ENCODE data around the gene ELMO1.

DNA sequence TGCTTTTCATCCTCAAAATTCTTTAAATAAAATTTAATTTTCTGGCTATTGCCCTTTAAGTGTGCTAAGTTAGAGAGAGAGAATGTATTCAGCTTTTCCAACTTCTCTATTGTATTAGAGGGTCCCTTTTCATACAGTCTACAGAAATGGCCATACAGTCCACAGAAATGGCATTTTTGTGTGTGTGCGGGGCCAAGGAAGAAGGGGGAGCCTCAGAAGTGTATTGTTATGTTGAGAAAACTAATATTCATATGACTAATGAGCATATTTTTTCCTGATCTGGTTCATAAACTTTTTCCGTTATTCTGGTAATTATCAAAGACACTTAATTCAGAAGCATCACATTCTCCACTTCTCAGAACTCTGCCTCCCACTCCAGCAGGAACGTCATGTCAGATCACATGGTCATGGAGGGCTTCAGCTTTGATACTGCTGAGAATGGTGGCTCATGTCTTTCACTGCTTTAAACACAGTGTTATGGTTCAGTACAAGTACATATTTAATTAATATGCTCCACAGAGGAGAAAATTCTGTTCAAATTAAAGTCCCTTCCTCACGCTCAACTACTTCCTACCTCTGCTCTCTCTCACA, 37.1 kb downstream of the ELMO1 start:
- no peak for TF ChIP-seq POLR2A (IDR thresholded peaks at IDR 0.05)
- TF ChIP-seq, protein P1, sequence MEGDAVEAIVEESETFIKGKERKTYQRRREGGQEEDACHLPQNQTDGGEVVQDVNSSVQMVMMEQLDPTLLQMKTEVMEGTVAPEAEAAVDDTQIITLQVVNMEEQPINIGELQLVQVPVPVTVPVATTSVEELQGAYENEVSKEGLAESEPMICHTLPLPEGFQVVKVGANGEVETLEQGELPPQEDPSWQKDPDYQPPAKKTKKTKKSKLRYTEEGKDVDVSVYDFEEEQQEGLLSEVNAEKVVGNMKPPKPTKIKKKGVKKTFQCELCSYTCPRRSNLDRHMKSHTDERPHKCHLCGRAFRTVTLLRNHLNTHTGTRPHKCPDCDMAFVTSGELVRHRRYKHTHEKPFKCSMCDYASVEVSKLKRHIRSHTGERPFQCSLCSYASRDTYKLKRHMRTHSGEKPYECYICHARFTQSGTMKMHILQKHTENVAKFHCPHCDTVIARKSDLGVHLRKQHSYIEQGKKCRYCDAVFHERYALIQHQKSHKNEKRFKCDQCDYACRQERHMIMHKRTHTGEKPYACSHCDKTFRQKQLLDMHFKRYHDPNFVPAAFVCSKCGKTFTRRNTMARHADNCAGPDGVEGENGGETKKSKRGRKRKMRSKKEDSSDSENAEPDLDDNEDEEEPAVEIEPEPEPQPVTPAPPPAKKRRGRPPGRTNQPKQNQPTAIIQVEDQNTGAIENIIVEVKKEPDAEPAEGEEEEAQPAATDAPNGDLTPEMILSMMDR (IDR thresholded peaks at IDR 0.05), result no peak
- TF ChIP-seq EP300 (IDR thresholded peaks at IDR 0.05), result no peak

Measured in ovary (tissue), 3 donors.